ENCODE results near the gene QRFP. TPM values are rescaled to one million over a fixed set of nuclear protein-coding genes. Genes with fewer than 3 reads are reported as not detected.

QRFP gene
- total RNA-seq, 1 experiment from 2014 or later, result not detected

DNA sequence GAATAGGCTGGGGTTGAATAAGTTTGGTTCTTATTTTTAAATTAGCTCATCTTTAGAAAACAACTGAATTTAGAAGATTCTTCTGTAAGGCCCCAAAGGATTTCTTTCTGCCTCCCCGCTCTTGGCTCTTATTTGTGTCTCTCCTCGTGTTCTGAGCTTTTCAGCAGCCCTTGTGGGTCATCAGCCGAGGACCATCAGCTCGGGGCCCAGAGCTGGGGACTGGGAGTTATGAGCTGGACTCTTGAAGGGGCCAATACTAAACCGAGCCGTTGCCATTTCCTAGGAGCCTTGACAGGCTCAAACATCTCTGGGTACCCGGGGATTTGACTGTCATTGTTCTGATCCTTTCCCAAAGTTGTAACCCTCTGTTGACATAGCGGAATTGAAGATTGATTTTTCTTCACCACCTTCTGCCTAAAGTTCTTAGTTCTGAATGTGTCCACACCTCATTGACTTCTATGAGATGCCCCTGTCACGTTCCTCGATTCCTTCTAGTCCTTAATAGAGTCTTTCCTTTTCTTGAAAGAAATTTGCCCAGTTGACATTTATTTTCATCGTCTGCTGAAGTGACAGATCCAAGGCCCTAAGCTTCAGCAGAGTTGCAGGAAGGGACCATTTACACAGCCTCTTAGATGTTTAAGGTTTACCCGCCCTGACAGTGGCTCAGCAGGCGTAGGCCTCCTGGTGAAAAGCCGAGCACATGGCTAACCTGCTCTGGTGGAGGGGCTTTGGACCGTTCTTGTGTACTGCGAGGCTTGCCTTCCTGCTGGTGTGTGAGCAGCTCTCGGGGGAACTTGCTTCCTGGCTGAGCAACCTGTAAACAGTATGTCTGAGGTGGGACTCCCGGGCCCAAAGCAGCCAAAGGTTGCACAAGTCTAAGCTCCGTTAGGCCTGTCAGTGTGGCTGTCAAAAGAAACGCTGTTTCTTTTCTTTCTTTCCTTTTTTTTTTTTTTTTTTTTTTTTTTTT is 37.6 kb downstream of the QRFP start:
- Histone ChIP-seq H3K4me2 (ENCODE audit: low read length) (no peak overlapping the region), H4K20me1 (ENCODE audit: low read length) (no peaks in the 10 kb centered on the region), H3K4me3 (ENCODE audit: low read length) (no peak overlapping the region), H3K9me2 (replicated peaks; ENCODE audit: low read length) (no peaks in the 10 kb centered on the region), H3K9ac (ENCODE audit: low read length) (no peak overlapping the region), H2AFZ (ENCODE audit: low read length) (no peak overlapping the region), H3K27ac (ENCODE audit: low read length) (no peak overlapping the region), H3K9me3 (ENCODE audit: low read length) (no peaks in the 10 kb centered on the region), H3K4me1 (ENCODE audit: insufficient read depth, low read length) (no peaks in the 10 kb centered on the region; the same call in 1 of the 2 replicates), H3K27me3 (ENCODE audit: low read length) (no peaks in the 10 kb centered on the region), H3F3A (ENCODE audit: low read length, unreplicated experiment) (no peaks in the 10 kb centered on the region), H3K36me3 (ENCODE audit: low read depth, low read length) (peaks cover 6% of the 10 kb centered on the region), H3K79me2 (ENCODE audit: low read length) (no peaks in the 10 kb centered on the region)
- no TSS peak for BruUV-seq (replicated peaks)
- intact Hi-C loops (cut with micrococcal nuclease), result no loop called here
- no peak for DNase-seq
- no peak for ATAC-seq
- ChIA-PET CTCF (interaction anchor here (0.6 kb wide), 1 partner anchor 47 kb away, joined by 3 read pairs; no protein-coding TSS in a partner anchor), POLR2A (ENCODE audit: unreplicated experiment) (interaction anchor here (0.6 kb wide), 1 partner anchor 36 kb away, joined by 4 read pairs; no protein-coding TSS in a partner anchor)
- TF ChIP-seq CTCF (conservative IDR thresholded peaks at IDR 0.05; ENCODE audit: low read depth, low read length) (no peak), EZH2phosphoT487 (IDR thresholded peaks at IDR 0.05; ENCODE audit: borderline replicate concordance, low read length) (no peak), EZH2 (IDR thresholded peaks at IDR 0.05; ENCODE audit: low read length, unreplicated experiment) (no peak)

DNA sequence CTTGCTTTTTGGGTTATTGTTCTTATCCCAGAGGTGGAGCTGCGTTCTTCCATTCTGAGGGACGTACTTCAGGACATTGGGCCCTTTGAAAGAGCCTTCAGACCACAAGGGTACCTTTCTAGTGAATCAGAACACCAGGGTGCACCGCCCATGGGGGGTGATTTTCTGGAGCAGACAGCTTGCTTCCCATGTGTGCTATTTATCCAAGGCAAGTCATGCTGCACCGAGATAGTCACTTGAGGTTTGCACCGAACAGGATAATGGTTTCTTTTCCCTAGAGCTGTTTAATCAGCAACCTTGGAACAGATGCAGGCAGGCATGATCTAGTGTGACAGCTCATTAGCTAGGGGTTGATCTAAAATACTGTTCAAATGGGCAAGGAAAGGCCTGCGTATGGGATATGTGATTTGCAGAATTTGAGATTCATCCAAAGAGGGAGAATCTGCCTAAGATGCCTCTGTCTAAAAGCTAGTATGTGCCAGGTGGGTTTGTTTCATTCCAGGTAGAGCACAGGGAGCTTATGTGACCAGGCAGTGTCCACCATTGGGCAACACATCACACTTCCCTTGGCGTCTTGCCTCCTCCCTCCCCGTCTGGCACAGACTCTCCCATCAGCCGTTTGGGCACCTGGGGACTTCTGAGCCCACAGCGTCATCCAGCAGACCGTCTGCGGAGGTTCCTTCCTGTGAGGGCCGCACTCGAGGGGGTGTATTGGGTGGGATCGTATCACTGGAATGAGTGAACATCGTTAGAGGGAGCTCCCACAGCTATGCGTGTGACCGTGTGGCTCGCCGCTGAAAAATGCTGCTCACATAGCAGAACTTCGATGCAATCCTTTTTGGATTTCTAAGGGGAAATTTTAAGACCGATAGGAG is 38.5 kb downstream of the QRFP start:
- no peak for TF ChIP-seq EZH2 (IDR thresholded peaks at IDR 0.05; ENCODE audit: low read length, unreplicated experiment)
- TF ChIP-seq EZH2phosphoT487 (IDR thresholded peaks at IDR 0.05; ENCODE audit: borderline replicate concordance, low read length), result no peak
- no peak for TF ChIP-seq CTCF (conservative IDR thresholded peaks at IDR 0.05; ENCODE audit: low read depth, low read length)
- Histone ChIP-seq H3F3A (ENCODE audit: low read length, unreplicated experiment) (no peaks in the 10 kb centered on the region), H3K4me2 (ENCODE audit: low read length) (no peak overlapping the region), H3K79me2 (ENCODE audit: low read length) (no peaks in the 10 kb centered on the region), H3K4me3 (ENCODE audit: low read length) (no peak overlapping the region), H3K9me2 (replicated peaks; ENCODE audit: low read length) (no peaks in the 10 kb centered on the region), H4K20me1 (ENCODE audit: low read length) (no peaks in the 10 kb centered on the region), H3K4me1 (ENCODE audit: insufficient read depth, low read length) (no peaks in the 10 kb centered on the region; the same call in 1 of the 2 replicates), H3K9ac (ENCODE audit: low read length) (no peak overlapping the region), H3K27me3 (ENCODE audit: low read length) (no peaks in the 10 kb centered on the region), H3K9me3 (ENCODE audit: low read length) (no peaks in the 10 kb centered on the region), H3K27ac (ENCODE audit: low read length) (no peak overlapping the region), H2AFZ (ENCODE audit: low read length) (no peak overlapping the region), H3K36me3 (ENCODE audit: low read depth, low read length) (peaks cover 6% of the 10 kb centered on the region)
- BruUV-seq (replicated peaks), result no TSS peak
- ChIA-PET CTCF (interaction anchor here (0.6 kb wide), 1 partner anchor 46 kb away, joined by 3 read pairs; no protein-coding TSS in a partner anchor), POLR2A (ENCODE audit: unreplicated experiment) (interaction anchor here (0.6 kb wide), 1 partner anchor 37 kb away, joined by 4 read pairs; no protein-coding TSS in a partner anchor)
- intact Hi-C loops (cut with micrococcal nuclease), result no loop called here
- DNase-seq, result peak; percentile 15
- no peak for ATAC-seq
